HG03354 (cell line): Measurements from ENCODE around the gene GTF3C1.
"Not testable (repeated sequence)": the region's sequence is repeated elsewhere in the genome, so short reads cannot be mapped to it uniquely, and the experiment has no call there.

Experiments
- ATAC-seq: cut with Tn5 transposase; IDR thresholded peaks from one replicate; pipeline ENCODE4 v1.9.1; 2021; ENCODE audit warnings: mild to moderate bottlenecking; ENCODE audit not compliant: unreplicated experiment, poor library complexity, severe bottlenecking

The GTF3C1 gene

GRCh38 chr16:27471661-27472060 is 78.1 kb downstream of the GTF3C1 start:
- ATAC-seq = no peak

- no peak for ATAC-seq
These were observed 78.9 kb downstream of the GTF3C1 start for GRCh38 chr16:27470567-27471431.

- no peak for ATAC-seq
These were observed 80.7 kb downstream of the GTF3C1 start for GRCh38 chr16:27468941-27469531.

- no peak for ATAC-seq
These were observed 84.2 kb downstream of the GTF3C1 start for GRCh38 chr16:27465483-27465879.

GRCh38 chr16:27464626-27465482 is 84.9 kb downstream of the GTF3C1 start:
- ATAC-seq = no peak

GRCh38 chr16:27463741-27464591 is 85.7 kb downstream of the GTF3C1 start:
- ATAC-seq = no peak

GRCh38 chr16:27462846-27463682 is 86.6 kb downstream of the GTF3C1 start:
- no peak for ATAC-seq

- ATAC-seq = no peak
These were observed 87.4 kb downstream of the GTF3C1 start for GRCh38 chr16:27462200-27462845.

- no peak for ATAC-seq
These were observed 88.1 kb downstream of the GTF3C1 start for GRCh38 chr16:27461483-27462171.

GRCh38 chr16:27460663-27461482 is 88.8 kb downstream of the GTF3C1 start:
- ATAC-seq = no peak

- ATAC-seq = no peak
These were observed 89.5 kb downstream of the GTF3C1 start for GRCh38 chr16:27460213-27460612.

- no peak for ATAC-seq
These were observed 90.6 kb downstream of the GTF3C1 start for GRCh38 chr16:27458987-27459688.

- ATAC-seq = no peak
These were observed 91.5 kb downstream of the GTF3C1 start for GRCh38 chr16:27458258-27458657.

GRCh38 chr16:27457605-27457900 is 92.2 kb downstream of the GTF3C1 start:
- not testable (repeated sequence) for ATAC-seq

GRCh38 chr16:27455700-27456099 is 94.0 kb downstream of the GTF3C1 start:
- no peak for ATAC-seq

GRCh38 chr16:27453494-27453825 is 96.3 kb downstream of the GTF3C1 start:
- no peak for ATAC-seq
